ENCODE data around the gene ADGRA1. TPM values are rescaled to one million over a fixed set of nuclear protein-coding genes. Genes with fewer than 3 reads are reported as not detected.
A peak's percentile ranks its signal among the peaks of the same experiment; 100 is the strongest.
"Not testable (repeated sequence)": the region's sequence is repeated elsewhere in the genome, so short reads cannot be mapped to it uniquely, and the experiment has no call there.

ADGRA1 gene
- total and polyA plus RNA-seq, 7 donors, result 0.05 to 0.84 (median 0.08) TPM; not detected in 2

DNA sequence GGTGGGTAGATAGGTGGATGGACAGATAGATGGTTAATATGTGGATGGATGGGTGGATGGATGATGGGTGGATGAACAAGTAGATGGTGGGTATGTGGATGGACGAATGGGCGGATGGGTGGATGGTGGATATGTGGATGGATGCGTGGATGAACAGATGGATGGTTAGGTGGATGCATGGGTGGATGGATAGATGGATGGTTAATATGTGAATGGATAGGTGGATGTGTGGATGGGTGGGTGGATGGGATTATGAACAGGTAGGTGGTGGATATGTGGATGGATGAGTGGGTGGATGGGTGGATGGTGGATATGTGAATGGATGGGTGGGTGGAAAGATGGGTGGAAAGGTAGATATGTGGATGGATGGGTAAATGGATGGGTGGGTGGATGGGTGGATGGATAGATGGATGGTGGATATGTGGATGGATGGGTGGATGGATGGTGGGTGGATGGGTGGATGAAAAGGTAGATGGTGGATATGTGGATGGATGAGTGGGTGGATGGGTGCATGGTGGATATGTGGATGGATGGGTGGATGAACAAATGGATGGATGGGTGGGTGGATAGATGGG lies 87.1 kb downstream of the ADGRA1 start:
- H3K27me3 ChIP-seq (ENCODE audit: insufficient read depth in 3 of 3, low read length in 2 of 3), result peaks cover 0 to 23% (median 3%) of the 10 kb centered on the region in 3 donors
- no peak overlapping the region for H3K27ac ChIP-seq
- H3K36me3 ChIP-seq (ENCODE audit: insufficient read depth in 1 of 2, low read depth in 1 of 2), result no peaks in the 10 kb centered on the region
- H3K4me3 ChIP-seq, result no peak overlapping the region
- no peak for TF ChIP-seq CTCF (IDR thresholded peaks at IDR 0.05)
- DNase-seq, result no peak
- intact Hi-C loops (cut with DNase I), result no loop called here
- no peaks in the 10 kb centered on the region for H3K9me3 ChIP-seq
- 74 to 86% (median 78%) methylated on average over 3 of the region's 3 CpGs for WGBS, 3 donors
- no peak for ATAC-seq
- no peaks in the 10 kb centered on the region for H3K4me1 ChIP-seq

- H3K36me3 ChIP-seq (ENCODE audit: insufficient read depth in 1 of 2, low read depth in 1 of 2); ATAC-seq; H3K4me3 ChIP-seq; H3K27ac ChIP-seq; H3K9me3 ChIP-seq; intact Hi-C loops (cut with DNase I); H3K4me1 ChIP-seq; DNase-seq: not testable (repeated sequence)
- H3K27me3 ChIP-seq (ENCODE audit: insufficient read depth in 3 of 3, low read length in 2 of 3), result peaks cover 0 to 30% (median 3%) of the 10 kb centered on the region in 3 donors
- 84 to 88% (median 85%) methylated on average over 4 of the region's 4 CpGs for WGBS, 3 donors
Measured at GRCh38 chr10:133175624-133176023, 87.9 kb downstream of the ADGRA1 start.

DNA sequence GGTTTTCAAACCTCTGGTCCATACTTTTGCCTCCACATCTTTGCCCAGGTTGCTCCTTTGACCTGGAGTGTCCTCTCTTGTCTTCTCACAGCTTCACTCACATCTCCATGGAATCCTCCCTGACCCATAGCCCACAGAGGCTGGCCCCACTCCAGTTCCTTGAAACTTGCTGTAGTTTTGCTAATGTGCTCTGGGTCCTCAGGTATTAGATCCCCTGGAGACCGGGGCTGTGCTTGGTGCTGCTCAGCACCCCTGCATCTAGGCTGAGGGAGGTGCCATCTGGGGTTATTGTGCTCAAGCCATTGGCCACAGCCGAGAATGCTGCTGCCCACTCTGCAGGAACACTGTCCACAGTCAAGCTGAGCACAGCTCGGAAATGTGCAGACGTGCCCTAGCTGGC lies 88.8 kb downstream of the ADGRA1 start:
- ATAC-seq, result no peak
- no peak for DNase-seq
- WGBS, 3 donors, result 52 to 56% (median 53%) methylated on average over 4 of the region's 4 CpGs
- intact Hi-C loops (cut with DNase I), result no loop called here
- no peak overlapping the region for H3K27ac ChIP-seq
- H3K4me1 ChIP-seq, result no peaks in the 10 kb centered on the region
- H3K36me3 ChIP-seq (ENCODE audit: insufficient read depth in 1 of 2, low read depth in 1 of 2), result no peaks in the 10 kb centered on the region
- H3K4me3 ChIP-seq, result no peak overlapping the region
- no peaks in the 10 kb centered on the region for H3K9me3 ChIP-seq
- TF ChIP-seq CTCF (IDR thresholded peaks at IDR 0.05), result no peak
- peaks cover 0 to 40% (median 3%) of the 10 kb centered on the region in 3 donors for H3K27me3 ChIP-seq (ENCODE audit: insufficient read depth in 3 of 3, low read length in 2 of 3)

DNA sequence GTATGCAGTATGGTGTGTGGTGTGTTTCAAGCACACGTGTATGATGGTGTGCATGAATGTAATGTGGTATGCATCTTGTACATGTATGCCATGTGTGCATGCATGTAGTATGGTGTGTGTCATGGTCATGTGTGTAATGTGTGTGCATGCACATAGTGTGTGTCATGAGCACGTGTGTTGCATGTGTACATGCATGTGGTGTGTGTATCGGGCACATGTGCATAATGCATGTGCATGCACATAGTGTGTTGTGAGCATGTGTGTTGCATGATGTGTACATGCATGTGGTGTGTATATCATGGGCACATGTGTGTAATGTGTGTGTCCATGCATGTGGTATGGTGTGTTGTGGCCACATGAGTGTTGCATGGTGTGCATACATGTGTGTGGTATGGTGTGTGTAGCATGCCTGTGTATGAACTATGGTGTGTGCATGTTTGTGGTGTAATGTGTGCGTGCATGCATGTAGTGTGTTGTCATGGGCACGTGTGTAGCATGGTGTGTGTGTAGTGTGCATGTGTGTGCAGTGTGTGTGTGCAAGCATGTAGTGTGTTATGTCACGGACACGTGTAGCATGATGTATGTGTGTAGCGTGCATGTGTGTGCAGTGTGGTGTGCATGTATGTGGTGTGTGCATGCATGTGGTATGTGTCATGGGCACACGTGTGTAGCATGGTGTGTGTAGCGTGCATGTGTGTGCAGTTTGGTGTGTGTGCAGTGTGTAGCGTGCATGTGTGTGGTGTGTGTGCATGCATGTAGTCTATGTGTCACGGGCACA lies 89.8 kb downstream of the ADGRA1 start:
- H3K36me3 ChIP-seq (ENCODE audit: insufficient read depth in 1 of 2, low read depth in 1 of 2), result no peaks in the 10 kb centered on the region
- no peak for TF ChIP-seq CTCF (IDR thresholded peaks at IDR 0.05)
- no peak overlapping the region for H3K4me3 ChIP-seq
- intact Hi-C loops (cut with DNase I), result no loop called here
- no peak overlapping the region for H3K27ac ChIP-seq
- DNase-seq (no peak), ATAC-seq (no peak)
- H3K27me3 ChIP-seq (ENCODE audit: insufficient read depth in 3 of 3, low read length in 2 of 3), result peaks cover 0 to 44% (median 4%) of the 10 kb centered on the region in 3 donors
- 93 to 95% (median 95%) methylated on average over 12 of the region's 12 CpGs for WGBS, 3 donors
- no peaks in the 10 kb centered on the region for H3K4me1 ChIP-seq
- no peaks in the 10 kb centered on the region for H3K9me3 ChIP-seq

DNA sequence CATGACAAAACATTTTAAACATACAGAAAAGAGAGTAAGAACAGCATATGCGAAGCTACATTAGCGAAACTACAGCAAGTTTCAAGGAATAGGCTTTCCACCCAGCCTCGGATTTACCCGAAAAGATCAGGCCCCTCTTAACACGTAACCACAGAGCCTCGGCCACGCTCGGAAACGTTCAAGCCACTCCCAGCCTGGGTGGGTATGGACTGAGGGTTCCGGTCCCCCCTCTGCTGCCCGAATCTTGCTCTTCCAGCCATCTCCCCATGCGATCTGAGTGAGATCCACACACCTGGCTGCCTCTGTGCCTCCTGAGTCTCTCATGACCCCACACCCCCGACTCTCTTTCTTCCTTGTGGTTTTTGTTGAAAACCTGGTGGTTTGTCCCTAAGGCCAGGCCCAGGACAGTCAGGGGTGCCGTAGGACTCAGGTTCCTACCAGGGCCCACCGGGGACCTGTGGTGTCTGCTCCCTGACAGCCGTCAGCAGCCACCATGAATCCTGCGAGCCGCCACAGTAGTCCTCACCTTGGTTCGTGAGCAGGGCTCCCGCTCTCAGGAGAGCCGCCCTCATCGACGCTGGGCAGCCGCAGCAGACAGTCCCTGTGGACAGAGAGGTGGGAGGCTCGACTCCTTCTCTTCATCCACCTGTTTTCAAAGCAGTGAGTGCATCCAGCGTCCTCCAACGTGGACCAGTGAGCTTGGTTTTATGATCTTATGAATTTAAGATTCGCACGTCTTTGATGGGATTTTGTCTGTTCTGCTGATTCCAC lies 90.8 kb downstream of the ADGRA1 start:
- no peak overlapping the region for H3K27ac ChIP-seq
- intact Hi-C loops (cut with DNase I), result no loop called here
- no peaks in the 10 kb centered on the region for H3K4me1 ChIP-seq
- ATAC-seq, result no peak
- H3K36me3 ChIP-seq (ENCODE audit: insufficient read depth in 1 of 2, low read depth in 1 of 2), result no peaks in the 10 kb centered on the region
- peaks cover 0 to 36% (median 4%) of the 10 kb centered on the region in 3 donors for H3K27me3 ChIP-seq (ENCODE audit: insufficient read depth in 3 of 3, low read length in 2 of 3)
- peak in 1 of 2 donors; percentile 36 for DNase-seq
- no peaks in the 10 kb centered on the region for H3K9me3 ChIP-seq
- WGBS, 3 donors, result 88 to 89% (median 88%) methylated on average over 29 of the region's 29 CpGs
- H3K4me3 ChIP-seq, result no peak overlapping the region
- no peak for TF ChIP-seq CTCF (IDR thresholded peaks at IDR 0.05)

Data from psoas muscle (tissue), 8 donors.